Endometrial microvascular endothelial cells (primary cell): ENCODE data around the gene BAK1. TPM values are rescaled to one million over a fixed set of nuclear protein-coding genes. Genes with fewer than 3 reads are reported as not detected.

Source experiments
- in situ Hi-C: cut with HindIII; loops from 2 replicates; pipeline ENCODE4 v1.10.0; 2017; ENCODE audit warnings: low sequenced_read_pairs, low pct_unique_long_range_greater_than_20kb; ENCODE audit errors: inconsistent ontology term
- total RNA-seq: library from RNA; depleted of rRNA; stranded (reverse); fragments of >200 nt; gene quantifications from one replicate; pipeline ENCODE4 v1.2.3, GENCODE V29; 2015; ENCODE audit errors: inconsistent ontology term

Gene BAK1
- 13.7 TPM for total RNA-seq

DNA sequence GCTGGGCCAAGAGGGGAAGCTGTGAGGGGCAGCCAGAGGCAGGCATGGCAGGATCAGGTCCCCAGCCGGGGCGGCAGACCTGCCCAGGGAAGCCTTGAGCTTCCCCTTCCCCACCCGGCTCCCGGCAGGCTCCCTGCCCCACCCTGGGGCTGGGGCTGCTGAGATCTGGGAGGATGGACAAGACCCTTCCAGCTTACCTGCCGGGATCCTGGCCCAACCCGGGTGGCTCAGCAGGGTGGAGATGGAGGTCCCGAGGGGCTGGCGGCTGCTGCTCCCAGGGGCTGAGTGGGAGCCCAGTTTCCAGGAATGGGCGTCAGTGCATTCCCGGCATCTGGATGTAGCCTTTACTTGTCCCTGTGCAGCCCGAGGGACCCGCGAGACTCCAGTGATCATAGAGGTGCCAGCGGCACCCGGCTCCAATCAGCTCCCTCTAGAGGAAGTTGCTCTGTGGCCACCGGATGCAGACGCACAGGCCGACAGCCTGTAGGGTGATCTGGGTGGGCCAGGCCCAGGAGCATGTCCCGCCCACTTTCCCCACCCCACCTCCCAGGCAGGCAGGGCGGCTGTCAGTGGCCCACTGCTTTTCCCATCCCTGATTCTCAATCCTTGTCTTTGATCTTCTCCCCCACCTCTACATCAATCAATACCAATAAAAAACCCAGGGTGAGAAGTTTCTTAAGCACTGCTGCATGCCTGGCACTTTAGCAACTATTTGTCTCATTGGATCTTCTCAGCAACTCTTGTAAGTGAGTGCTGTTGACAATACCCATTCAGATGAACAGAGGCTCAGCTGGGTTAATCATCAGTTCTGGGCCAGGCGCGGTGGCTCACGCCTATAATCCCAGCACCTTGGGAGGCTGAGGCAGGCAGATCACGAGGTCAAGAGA, at the start of gene BAK1:
Gene BAK1, minus strand, starts transcription at position 449 of the 887 bp plus-strand sequence. CDS start 2,672 bp downstream, outside the sequence.
- in situ Hi-C loops, result no loop called here

GRCh38 chr6:33628401-33628964, 48.4 kb upstream of the BAK1 start:
- in situ Hi-C loops, result no loop called here

- in situ Hi-C loops, result no loop called here
Observed at GRCh38 chr6:33627876-33628275, 47.8 kb upstream of the BAK1 start.

DNA sequence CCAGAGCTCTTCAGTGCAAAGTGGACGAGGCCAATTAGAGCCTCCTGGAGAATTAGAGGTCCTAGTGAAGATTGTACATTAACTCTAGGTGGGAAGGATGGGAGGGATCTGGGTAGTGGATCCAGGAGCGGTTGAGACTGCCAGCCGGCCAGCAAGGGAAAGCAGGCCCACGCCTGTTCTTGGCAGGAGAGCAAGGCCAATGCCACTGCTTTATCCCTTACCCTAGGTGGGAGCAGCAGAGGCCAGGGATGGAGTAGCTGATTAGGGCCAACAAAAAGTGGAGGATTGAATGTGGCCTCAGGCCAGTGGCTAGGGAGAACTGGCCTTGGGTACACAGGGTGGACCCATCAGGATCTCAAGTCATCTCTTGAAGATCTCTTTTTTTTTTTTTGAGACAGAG, 44.8 kb upstream of the BAK1 start:
- in situ Hi-C loops, result no loop called here

GRCh38 chr6:33623895-33624381, 43.9 kb upstream of the BAK1 start:
- in situ Hi-C loops, result no loop called here

DNA sequence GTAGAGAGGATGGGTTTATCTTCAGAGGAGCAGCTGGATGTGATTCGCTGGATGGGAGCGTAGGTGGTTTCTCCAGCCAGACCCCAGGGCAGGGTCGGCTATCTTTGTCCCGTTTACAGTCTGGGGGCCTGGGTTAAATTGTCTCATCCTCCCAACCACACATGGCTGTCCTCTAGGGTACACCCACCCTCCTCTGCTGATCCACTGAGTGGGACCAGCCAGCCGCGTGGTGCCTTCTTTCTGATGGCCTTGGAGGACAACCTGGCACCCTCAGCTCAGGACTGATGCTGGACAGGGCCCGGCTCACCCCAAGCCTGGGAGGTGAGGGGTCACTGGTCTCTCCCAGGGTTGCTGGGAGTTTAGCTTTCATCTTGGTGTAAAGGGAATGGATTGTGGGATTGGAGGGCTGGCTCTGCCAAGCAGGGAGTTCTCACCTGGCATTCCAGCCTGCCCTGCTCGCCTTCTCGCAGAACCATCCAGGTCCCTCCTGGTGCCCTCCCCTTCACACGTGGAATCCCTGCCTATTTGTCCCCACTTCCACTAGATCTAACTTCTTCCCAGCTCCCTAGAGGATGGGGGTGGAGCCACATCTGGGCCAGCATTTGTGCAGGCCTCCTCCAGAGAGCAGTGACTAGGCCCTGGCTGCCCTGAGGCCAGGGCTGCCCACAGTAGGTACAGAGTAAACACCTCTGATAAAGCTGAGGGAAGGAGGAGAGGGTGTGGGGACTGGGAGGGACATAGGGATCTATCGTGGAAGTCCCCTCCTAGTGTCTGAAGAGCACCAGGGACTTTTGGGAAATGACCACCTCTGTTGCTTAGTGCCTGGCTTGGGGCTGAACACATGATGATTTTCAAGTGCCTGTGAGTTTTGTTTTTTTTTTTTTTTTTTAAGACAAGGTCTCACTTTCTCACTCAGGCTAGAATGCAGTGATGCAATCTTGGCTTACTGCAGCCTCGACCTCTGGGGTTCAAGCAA, 42.7 kb upstream of the BAK1 start:
- in situ Hi-C loops, result no loop called here

DNA sequence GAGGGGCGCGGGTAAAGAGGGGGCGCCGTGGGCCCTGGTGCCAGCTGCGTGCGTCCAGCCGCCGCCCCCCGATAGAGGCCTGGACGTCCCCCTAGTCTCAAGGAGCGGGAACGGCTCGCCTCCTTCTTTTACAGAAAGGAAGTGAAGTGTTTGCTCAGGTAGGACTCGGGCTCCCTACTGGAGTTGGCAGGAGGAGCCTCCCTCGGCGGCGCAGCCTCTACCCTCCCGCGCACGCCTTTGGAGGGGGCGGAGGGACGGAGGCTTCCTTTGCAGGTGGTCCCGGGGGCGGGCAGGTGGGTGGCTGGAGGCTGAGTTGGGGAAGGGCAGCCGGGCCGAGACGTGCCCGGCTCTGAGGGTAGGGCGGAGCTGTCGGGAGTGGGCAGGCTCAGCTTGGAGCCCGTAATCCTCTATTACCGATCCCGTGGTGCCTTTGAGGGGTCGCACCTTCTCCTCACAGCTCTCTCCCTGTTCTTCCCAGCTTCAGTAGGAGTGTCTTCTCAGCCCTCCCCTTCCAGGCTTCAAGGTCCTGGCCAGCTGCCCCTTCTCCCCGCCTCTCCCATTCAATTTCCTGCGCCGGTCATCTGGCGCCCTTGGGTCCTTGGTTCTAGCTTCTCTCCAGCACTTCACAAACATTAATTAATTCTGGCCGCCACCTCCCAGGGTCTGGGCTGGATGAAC, 41.8 kb upstream of the BAK1 start:
- in situ Hi-C loops, result no loop called here

GRCh38 chr6:33620856-33621710, 41.0 kb upstream of the BAK1 start, which contains the start of gene ITPR3:
TSS of gene ITPR3 (plus strand) at chr6:33621322. CDS start at chr6:33621603, 281 bp downstream.
- in situ Hi-C loops, result no loop called here

DNA sequence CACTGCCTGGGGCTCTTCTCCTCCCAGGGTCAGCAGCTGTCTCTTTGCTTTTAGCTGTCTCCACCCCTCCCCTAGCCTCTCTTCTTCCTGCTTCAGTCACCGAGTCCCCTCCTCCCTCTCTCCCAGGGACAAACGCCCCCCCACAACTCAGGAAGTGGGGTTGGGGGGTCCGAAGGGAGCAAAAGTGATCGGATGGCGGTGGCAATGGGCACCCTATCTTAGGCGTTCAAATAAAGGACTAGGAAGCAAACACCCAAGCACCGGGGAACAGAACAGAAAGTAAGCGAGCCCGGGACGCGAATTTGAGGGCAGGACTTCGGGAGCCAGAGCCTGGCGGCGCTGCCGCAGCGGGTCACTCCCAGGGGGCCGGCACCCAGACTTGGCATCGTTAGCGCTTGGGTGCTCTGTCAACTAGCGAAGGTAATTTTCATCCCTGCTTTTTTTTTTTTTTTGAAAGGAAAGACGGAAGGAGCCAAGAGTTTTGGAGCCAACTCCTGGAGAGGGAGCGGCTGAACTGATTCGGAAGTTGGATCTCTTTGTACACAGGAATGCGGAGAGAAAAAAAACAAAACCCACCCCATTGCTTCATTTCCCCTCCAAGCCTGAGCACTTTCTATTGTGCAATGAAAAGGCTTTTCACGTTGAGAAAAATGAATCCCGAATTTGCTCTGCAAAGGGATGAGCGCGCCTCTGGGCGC, 40.2 kb upstream of the BAK1 start:
- in situ Hi-C loops, result no loop called here

GRCh38 chr6:33619166-33619840, 39.2 kb upstream of the BAK1 start:
- in situ Hi-C loops, result no loop called here

- in situ Hi-C loops, result no loop called here
Observed at GRCh38 chr6:33616913-33617312, 36.8 kb upstream of the BAK1 start.

DNA sequence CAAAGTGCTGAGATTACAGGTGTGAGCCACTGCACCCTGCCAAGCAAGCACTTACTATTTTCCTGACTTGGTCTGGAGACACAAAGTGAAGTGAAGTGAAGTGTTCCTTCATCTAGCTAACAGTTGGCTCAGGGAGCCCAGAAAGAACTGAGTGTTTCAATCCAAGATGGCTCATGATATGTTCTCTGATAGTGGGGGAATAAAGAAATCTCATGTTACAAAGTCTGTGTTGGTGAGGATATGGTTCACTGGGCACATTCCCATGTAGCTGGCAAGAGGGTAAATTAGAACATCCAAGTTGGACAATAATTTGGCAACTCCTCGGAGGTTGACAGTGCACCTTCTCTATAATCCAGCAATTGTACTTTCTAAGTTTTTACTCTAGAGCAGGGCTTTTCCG, 36.0 kb upstream of the BAK1 start:
- in situ Hi-C loops, result no loop called here

- in situ Hi-C loops, result no loop called here
Observed at GRCh38 chr6:33613795-33614168, 33.7 kb upstream of the BAK1 start.

DNA sequence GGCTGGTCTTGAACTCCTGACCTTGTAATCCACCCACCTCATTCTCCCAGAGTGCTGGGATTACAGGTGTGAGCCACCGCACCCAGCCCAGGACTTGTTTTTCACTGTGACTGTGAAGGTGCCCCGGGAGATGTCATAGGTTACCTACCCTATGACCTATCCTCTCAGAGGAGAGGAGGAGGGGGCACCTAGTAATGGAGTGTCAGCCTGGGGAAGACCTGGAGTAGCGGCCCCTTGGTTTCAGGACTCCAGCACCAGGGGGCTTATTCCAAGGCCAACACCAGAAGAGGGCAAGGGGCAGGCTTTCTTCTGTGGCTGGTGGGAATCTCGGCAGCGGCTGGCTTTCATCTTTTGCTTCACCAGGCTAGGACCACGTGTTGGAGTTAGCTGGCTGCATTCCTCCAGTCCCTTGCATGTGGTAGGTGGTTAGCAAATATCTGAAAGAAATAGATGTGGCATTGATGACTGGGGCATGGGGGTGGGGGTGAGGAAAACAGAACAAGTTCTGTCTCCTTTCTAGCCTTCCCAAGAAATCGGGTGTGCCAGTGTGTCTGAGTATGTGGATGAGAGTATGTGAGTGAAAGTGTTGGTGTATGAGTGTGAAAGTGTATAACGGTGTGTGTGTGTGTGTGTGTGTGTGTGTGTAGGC, 33.2 kb upstream of the BAK1 start:
- in situ Hi-C loops, result no loop called here

DNA sequence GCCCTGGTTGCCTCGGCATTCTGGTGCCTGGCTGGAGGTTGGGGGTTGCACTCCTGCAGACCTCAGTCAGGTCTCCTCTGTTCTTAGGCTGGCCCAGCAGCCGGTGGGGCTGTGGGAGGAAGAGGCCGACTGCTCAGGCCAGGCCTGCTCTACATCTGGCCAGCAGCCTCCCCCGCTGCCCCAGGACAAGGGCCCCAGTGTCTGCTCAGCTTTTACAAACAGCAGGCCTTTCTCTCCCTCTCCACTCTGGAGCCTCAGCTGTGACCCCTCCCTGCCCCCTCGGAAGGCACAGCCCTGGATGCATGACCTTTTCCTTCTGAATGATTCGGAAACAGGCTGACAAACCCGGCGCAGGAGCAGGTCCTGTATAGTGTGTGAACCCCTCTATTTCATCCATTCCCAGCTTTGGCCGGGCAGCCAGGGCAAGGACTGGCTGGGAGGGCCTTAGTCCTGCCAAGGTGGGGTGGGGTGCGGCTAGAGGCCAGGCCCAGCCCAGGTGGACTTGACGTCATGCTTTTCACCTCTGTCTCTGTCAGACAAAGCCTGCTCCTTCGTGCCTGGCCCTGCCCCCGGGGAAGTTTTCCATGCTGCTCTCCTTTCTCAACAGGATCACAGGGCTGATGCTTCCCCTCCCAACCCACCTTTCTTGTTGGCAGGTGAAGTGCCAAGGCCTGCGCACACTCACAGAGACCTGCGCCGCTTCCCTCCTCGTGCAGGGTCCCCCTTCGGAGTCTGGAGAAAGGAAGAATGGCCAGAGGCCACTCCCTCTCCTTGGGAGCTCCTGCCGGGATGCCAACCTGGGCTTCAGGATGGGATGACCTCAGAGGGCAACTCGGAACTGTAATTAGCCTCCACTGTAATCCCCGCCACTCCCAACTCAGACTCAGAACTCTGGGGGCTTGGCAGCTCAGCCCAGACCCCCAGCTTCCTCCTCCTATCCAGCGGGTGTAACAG, 31.0 kb upstream of the BAK1 start:
- in situ Hi-C loops, result no loop called here
